Small intestine (tissue), 7 donors: ENCODE measurements around the gene BCAS2. TPM values are rescaled to one million over a fixed set of nuclear protein-coding genes. Genes with fewer than 3 reads are reported as not detected.

ENCODE experiments used
- DNase-seq, 2 donors: peaks; one replicate each; pipeline versions ENCODE4 v3.0.0 to v3.0.0-alpha.2; 2013
- FAIRE-seq: peaks from 2 replicates; lab custom pipeline; 2012; peaks lifted over from hg19 to GRCh38; lab: Jason Lieb, UNC
- H3K27ac ChIP-seq, 3 donors: one replicate each; pipeline ENCODE4 v1.5.1; 2013; ENCODE audit warnings: low read length in 2 of 3, mild to moderate bottlenecking in 2 of 3, control low read depth in 1 of 3, inconsistent platforms in 1 of 3, low read depth in 1 of 3, moderate library complexity in 1 of 3
- H3K27me3 ChIP-seq, 3 donors: one replicate each; pipeline ENCODE4 v1.6.1; 2013; ENCODE audit warnings: low read length in 3 of 3, inconsistent platforms in 1 of 3; ENCODE audit not compliant: control insufficient read depth in 3 of 3, insufficient read depth in 3 of 3
- H3K36me3 ChIP-seq, 3 donors: one replicate each; pipeline ENCODE4 v1.6.1; 2013; ENCODE audit warnings: low read length in 3 of 3, inconsistent platforms in 1 of 3, low read depth in 1 of 3, mild to moderate bottlenecking in 1 of 3, moderate library complexity in 1 of 3; ENCODE audit not compliant: control insufficient read depth in 3 of 3, insufficient read depth in 2 of 3
- H3K4me1 ChIP-seq, 3 donors: one replicate each; pipeline ENCODE4 v1.6.1; 2013; ENCODE audit warnings: low read length in 2 of 3, inconsistent platforms in 1 of 3, low read depth in 1 of 3, mild to moderate bottlenecking in 1 of 3, moderate library complexity in 1 of 3; ENCODE audit not compliant: control insufficient read depth in 3 of 3, insufficient read depth in 2 of 3
- H3K4me3 ChIP-seq, 3 donors: one replicate each; pipeline ENCODE4 v1.5.1; 2013; ENCODE audit warnings: low read length in 3 of 3, control low read depth in 1 of 3, inconsistent platforms in 1 of 3, low read depth in 1 of 3, mild to moderate bottlenecking in 1 of 3, moderate library complexity in 1 of 3
- H3K9me3 ChIP-seq, 2 donors: one replicate each; pipeline ENCODE4 v1.6.1; 2013; ENCODE audit warnings: low read depth in 1 of 2, low read length in 1 of 2; ENCODE audit not compliant: control insufficient read depth in 2 of 2, insufficient read depth in 1 of 2
- WGBS, 3 donors: extraction: QIAGEN DNeasy Blood & Tissue Kit; methylation state at CpG; one replicate each; pipeline ENCODE4 v1.1.7; 2013; 5-methylcytosine and 5-hydroxymethylcytosine counted together
- polyA plus RNA-seq, 4 donors: library from polyadenylated mRNA; stranded (reverse) in 3 of 4; unstranded in 1 of 4; fragments of 200-250 nt in 3 of 4; fragments of 120-200 nt in 1 of 4; gene quantifications; one replicate each; pipeline versions ENCODE4 v1.2.1 to v1.2.3, GENCODE V29; 2013
- donor health status: healthy with polysubstance abuse.
- donor health status: control.
- donor health status: control.
- donor health status: Bipolar disorder and iron deficiency.
- donor health status: healthy.

The BCAS2 gene
- polyA plus RNA-seq, 4 donors, result 36.5 to 41.0 (median 38.6) TPM

DNA sequence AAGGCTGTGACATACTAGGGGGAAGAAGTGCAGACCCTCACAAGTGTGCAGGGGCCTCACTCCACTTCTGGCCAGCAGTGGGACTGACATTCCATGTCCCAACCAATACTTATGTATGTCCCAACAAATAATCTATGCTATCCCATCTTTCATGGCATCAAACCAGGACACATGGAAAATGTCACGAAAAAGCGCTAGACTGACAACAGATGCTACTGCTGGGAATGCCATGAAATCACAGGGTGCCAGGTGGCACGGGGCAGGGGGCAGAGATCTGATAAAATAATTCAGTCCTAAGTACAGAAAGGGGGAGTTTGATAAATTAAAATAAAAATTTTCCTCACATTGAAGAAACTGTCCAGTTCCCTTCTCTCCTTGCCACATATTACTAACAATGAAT, 27.6 kb upstream of the BCAS2 start:
- Histone ChIP-seq H3K9me3 (no peaks in the 10 kb centered on the region), H3K36me3 (no peaks in the 10 kb centered on the region), H3K4me3 (no peak overlapping the region), H3K4me1 (no peaks in the 10 kb centered on the region), H3K27ac (no peak overlapping the region), H3K27me3 (no peaks in the 10 kb centered on the region)
- 84 to 91% (median 90%) methylated on average over 3 of the region's 3 CpGs for WGBS, 3 donors
- FAIRE-seq (no peak), DNase-seq (no peak)

DNA sequence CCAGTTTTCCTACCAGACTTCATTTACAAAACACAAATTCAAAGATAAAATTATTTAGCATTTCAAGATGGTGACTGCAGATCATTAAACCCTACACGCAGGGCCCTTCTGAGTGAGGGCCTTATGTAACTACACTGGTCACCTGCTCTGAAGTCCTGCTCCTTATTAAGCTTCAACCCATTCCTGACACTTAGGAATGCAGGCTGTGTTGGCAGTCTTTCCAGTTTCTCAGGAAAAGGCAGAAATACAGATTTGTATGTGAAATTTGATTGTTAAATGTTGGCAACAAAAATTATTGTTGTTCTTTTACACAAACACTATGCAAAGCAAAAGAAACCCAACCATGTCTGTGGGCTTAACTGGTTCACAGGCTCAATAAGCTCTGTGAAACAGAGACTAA, 25.8 kb upstream of the BCAS2 start:
- Histone ChIP-seq H3K9me3 (no peaks in the 10 kb centered on the region), H3K4me3 (no peak overlapping the region), H3K27me3 (no peaks in the 10 kb centered on the region), H3K36me3 (no peaks in the 10 kb centered on the region), H3K27ac (no peak overlapping the region), H3K4me1 (no peaks in the 10 kb centered on the region)
- FAIRE-seq (no peak), DNase-seq (no peak)
- 87 to 93% (median 90%) methylated on average over 1 of the region's 1 CpG for WGBS, 3 donors

DNA sequence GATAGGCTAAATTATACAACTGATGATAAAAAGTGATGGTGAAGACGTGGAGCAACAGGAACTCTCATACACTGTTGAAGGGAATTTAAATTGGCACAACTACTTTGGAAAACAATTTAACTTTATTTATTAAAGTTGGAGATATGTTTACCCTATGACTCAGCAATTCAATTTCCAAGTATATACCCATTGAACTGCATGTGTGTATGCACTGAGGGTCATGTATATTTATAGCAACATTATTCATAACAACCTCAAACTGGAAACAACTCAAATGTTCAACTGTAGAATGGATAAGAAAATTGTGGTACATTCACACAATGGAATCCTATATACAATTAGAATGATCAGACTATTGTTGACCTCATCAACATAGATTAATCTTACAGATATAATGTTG, 16.5 kb upstream of the BCAS2 start:
- no peak for DNase-seq
- WGBS, 3 donors, result 79 to 96% (median 86%) methylated on average over 1 of the region's 1 CpG
- no peaks in the 10 kb centered on the region for H3K36me3 ChIP-seq
- no peak for FAIRE-seq
- H3K27me3 ChIP-seq, result no peaks in the 10 kb centered on the region
- H3K4me1 ChIP-seq, result no peaks in the 10 kb centered on the region
- H3K9me3 ChIP-seq, result no peaks in the 10 kb centered on the region
- no peak overlapping the region for H3K27ac ChIP-seq
- no peak overlapping the region for H3K4me3 ChIP-seq

DNA sequence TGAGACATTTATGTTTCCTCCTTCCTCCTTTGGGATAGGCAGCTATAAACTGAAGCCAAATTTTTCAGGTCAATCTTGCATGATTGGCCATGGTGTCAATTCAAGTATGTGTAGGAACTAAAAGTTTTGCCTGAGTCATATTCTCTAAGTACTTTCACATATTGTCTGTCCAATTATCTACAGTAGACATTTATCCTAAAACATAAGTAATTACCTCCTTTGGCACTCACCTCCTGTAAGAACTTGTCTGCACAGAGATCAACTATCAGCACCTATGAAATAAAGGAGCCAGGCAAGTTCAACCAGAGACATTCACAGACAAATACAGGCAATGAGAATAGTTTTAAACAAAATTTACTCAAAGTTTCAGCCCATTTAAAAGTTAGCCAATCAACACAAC, 14.2 kb upstream of the BCAS2 start:
- no peaks in the 10 kb centered on the region for H3K36me3 ChIP-seq
- no peak overlapping the region for H3K27ac ChIP-seq
- no peak for DNase-seq
- H3K4me1 ChIP-seq, result no peaks in the 10 kb centered on the region
- no peak overlapping the region for H3K4me3 ChIP-seq
- no peaks in the 10 kb centered on the region for H3K9me3 ChIP-seq
- no peak for FAIRE-seq
- H3K27me3 ChIP-seq, result no peaks in the 10 kb centered on the region

DNA sequence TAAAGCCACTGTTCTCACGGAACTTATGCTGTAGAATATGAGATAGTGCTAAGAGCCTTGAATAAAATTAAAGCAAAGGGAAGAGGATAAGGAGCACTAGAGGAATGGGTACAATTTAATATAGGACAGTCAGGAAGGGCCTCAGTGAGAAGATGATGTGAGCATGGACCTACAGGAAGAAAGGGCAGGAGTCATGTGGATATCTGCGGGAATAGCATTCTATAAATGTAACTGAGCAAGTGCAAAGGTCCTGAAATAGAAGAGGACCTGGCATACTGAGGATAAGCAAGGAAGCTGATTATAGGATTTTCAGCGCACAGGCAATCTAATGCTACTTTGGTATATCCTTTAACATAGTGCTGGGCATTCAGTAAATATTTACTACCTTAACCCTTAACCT, 12.6 kb upstream of the BCAS2 start:
- Histone ChIP-seq H3K27ac (no peak overlapping the region), H3K4me3 (no peak overlapping the region), H3K4me1 (no peaks in the 10 kb centered on the region), H3K27me3 (no peaks in the 10 kb centered on the region), H3K36me3 (no peaks in the 10 kb centered on the region), H3K9me3 (no peaks in the 10 kb centered on the region)
- 83 to 93% (median 91%) methylated on average over 3 of the region's 3 CpGs for WGBS, 3 donors
- no peak for DNase-seq
- FAIRE-seq, result no peak

DNA sequence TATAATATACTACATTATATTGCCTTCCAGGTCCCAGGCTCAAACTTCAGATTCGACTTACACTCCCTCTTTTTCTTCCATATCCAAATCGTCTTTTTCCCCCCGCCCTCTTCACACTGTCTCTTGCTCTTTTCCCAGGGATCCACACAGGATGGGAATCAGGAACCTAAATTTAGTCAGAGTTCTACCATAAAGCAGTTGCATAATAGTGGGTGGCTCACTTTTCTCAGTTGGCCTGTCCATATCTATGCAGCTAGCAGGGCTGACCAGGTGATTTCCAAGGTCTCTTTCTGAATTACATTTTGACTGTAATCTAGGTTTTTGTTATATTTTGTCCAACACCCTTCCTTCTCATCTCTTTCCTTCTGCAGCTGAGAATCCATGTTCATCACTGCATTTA, 7.7 kb upstream of the BCAS2 start:
- H3K36me3 ChIP-seq, result no peaks in the 10 kb centered on the region
- peaks cover 0 to 2% (median 0%) of the 10 kb centered on the region in 3 donors for H3K4me1 ChIP-seq
- no peak overlapping the region for H3K4me3 ChIP-seq
- WGBS, 3 donors, result 81 to 85% (median 84%) methylated on average over 3 of the region's 3 CpGs
- no peaks in the 10 kb centered on the region for H3K9me3 ChIP-seq
- FAIRE-seq (no peak), DNase-seq (no peak)
- H3K27me3 ChIP-seq, result no peaks in the 10 kb centered on the region
- H3K27ac ChIP-seq, result no peak overlapping the region

DNA sequence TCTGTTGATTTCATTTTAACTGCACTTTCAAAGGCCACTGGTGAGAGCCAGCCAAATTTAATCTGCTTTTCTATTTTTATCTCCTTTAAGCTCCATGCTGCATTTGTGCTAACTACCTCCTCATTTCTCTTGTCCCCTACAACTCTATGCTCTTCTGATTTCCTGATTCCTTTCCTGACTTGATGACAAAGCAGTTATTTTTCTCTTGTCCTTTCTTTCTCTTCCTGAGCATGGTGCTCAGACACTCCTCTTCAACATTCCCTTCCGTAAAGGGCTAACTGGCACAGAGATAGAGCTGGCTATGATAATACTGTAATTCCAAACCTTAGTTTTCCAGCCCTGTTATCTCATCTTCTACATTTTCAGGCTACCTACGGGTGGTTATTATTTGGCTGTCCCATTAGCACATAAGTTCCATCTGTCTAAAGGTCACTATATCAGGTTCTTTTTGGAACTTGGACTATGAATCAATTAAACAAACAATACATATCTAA, 6.8 kb upstream of the BCAS2 start:
- DNase-seq (peak; percentile 1 to 65), FAIRE-seq (no peak)
- Histone ChIP-seq H3K36me3 (no peaks in the 10 kb centered on the region), H3K4me1 (peaks cover 0 to 2% (median 0%) of the 10 kb centered on the region in 3 donors), H3K27ac (no peak overlapping the region), H3K9me3 (no peaks in the 10 kb centered on the region), H3K4me3 (no peak overlapping the region), H3K27me3 (no peaks in the 10 kb centered on the region)
- WGBS, 3 donors, result 14 to 57% (median 39%) methylated on average over 2 of the region's 2 CpGs

DNA sequence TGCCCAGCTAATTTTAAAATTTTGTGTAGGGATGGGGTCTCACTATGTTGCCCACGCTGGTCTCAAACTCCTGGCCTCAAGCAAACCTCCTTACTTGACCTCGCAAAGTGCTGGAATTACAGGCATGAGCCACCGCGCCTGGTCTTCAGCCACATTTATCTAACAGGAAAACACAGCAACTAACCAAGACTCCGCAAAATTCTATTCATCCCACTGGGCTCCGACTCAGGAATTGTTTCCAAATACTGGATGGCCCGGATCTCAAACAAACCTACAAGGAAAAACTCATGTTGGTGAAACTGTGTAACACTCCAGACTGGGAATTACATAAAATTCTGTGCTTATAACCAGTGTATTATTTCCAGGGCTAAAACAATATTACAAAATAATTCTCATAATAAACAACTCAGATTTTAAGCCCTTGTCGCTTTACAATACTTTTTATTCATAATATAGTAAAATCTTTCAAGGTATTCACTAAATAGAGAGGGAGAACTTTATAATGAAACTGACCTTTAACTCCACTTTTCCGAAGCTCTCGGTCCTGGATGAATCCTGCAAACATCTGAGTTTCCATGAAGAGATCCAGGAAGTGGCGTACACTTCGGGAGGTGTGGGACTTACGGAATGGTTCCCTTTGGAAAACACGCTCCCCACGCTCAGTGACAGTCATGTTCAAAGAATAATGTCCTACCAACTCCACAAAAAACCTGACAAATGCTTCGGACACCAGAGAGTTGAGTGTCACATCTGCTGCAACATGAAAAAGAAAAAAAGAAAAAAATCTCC, 6.0 kb upstream of the BCAS2 start:
- Histone ChIP-seq H3K27me3 (no peaks in the 10 kb centered on the region), H3K27ac (no peak overlapping the region), H3K9me3 (no peaks in the 10 kb centered on the region), H3K4me1 (peaks cover 0 to 2% (median 1%) of the 10 kb centered on the region in 3 donors), H3K4me3 (no peak overlapping the region), H3K36me3 (no peaks in the 10 kb centered on the region)
- DNase-seq, result no peak
- 93 to 95% (median 94%) methylated on average over 16 of the region's 16 CpGs for WGBS, 3 donors
- FAIRE-seq, result no peak
